Activated CD4-positive, alpha-beta memory T cell treated with anti-CD3 and anti-CD28 coated beads, Interleukin-2, amount 10 ng/mL, durations not matched to agents 7 days and 5 days (primary cell): ENCODE results near the gene DAGLB. TPM values are rescaled to one million over a fixed set of nuclear protein-coding genes. Genes with fewer than 3 reads are reported as not detected.

ENCODE experiments used
- CTCF ChIA-PET: fragments of 350-600 bp; sonication (Branson Sonifier 250); formaldehyde crosslinking; loops from one replicate; lab custom pipeline; 2021; ENCODE audit warnings: antibody characterized with exemption, inconsistent platforms; lab: Charles Lee
- POLR2A ChIA-PET: fragments of 350-600 bp; sonication (Branson Sonifier 250); formaldehyde crosslinking; loops from one replicate; lab custom pipeline; 2021; ENCODE audit warnings: antibody characterized with exemption; lab: Charles Lee
- DNase-seq: peaks from one replicate; pipeline ENCODE4 v3.0.0-alpha.2; 2020
- H3K27ac Mint-ChIP-seq: one replicate; pipeline ENCODE4 v1.8.0; 2021; ENCODE audit warnings: mild to moderate bottlenecking, mixed read lengths
- H3K27me3 Mint-ChIP-seq: one replicate; pipeline ENCODE4 v1.8.0; 2021; ENCODE audit warnings: mixed read lengths
- H3K36me3 Mint-ChIP-seq: one replicate; pipeline ENCODE4 v1.8.0; 2021; ENCODE audit warnings: low read depth, mixed read lengths
- H3K4me1 Mint-ChIP-seq: one replicate; pipeline ENCODE4 v1.8.0; 2021; ENCODE audit warnings: mixed read lengths
- H3K4me3 Mint-ChIP-seq: one replicate; pipeline ENCODE4 v1.8.0; 2021; ENCODE audit warnings: mild to moderate bottlenecking, mixed read lengths
- H3K9me3 Mint-ChIP-seq: one replicate; pipeline ENCODE4 v1.8.0; 2021; ENCODE audit warnings: mixed read lengths
- total RNA-seq, 2 experiments: library from RNA; stranded (reverse); gene quantifications; one replicate each; pipeline ENCODE4 v1.2.3, GENCODE V29; 2021

Gene DAGLB
- total RNA-seq, 2 experiments from 2014 or later: 15.7 to 16.5 TPM

- DNase-seq: no peak
- Mint-ChIP-seq H3K9me3 (no peaks in the 10 kb centered on the region), H3K4me1 (peaks cover 3% of the 10 kb centered on the region), H3K36me3 (no peaks in the 10 kb centered on the region), H3K27me3 (peaks cover 1% of the 10 kb centered on the region), H3K4me3 (no peak overlapping the region), H3K27ac (no peak overlapping the region)
- ChIA-PET POLR2A (no interaction called here), CTCF (interaction anchor here (0.6 to 0.7 kb wide), 4 partner anchors 14 to 1101 kb away, joined by 3 to 5 read pairs (median 4); no protein-coding TSS in a partner anchor)
Observed at GRCh38 chr7:6359734-6360133, 88.0 kb downstream of the DAGLB start.

Other genes starting within 250 kb of the DAGLB start
- 1 to 10 TPM; 1.2 to 1.7 TPM for gene CYTH3, start 175.3 kb downstream of the DAGLB start, total RNA-seq
- gene FAM220A, start 99.0 kb downstream of the DAGLB start, total RNA-seq: 10 to 100 TPM in 1 of 2 experiments, 1 to 10 TPM in 1; 9.0 to 10.6 TPM
- gene RAC1, start 73.4 kb downstream of the DAGLB start, total RNA-seq: 100 to 1,000 TPM; 153 to 155 TPM
- gene KDELR2, start 36.2 kb upstream of the DAGLB start, total RNA-seq: 10 to 100 TPM; 64.1 to 72.1 TPM
- gene GRID2IP, start 103.5 kb upstream of the DAGLB start, total RNA-seq: under 1 TPM; 0.15 to 0.28 TPM
- gene ZDHHC4, start 129.5 kb upstream of the DAGLB start, total RNA-seq: 10 to 100 TPM; 34.2 to 35.5 TPM
- 10 to 100 TPM; 30.0 to 31.6 TPM for gene INTS15, start 142.1 kb upstream of the DAGLB start, total RNA-seq
- gene ZNF853, start 167.7 kb upstream of the DAGLB start, total RNA-seq: under 1 TPM; 0.18 to 0.23 TPM
- 10 to 100 TPM; 23.4 to 26.1 TPM for gene ZNF316, start 189.4 kb upstream of the DAGLB start, total RNA-seq